GM21447 (cell line): ENCODE data around the gene TACR2.

Source experiments
- ATAC-seq: cut with Tn5 transposase; IDR thresholded peaks from one replicate; pipeline ENCODE4 v1.9.1; 2021; ENCODE audit not compliant: unreplicated experiment

TACR2 gene

GRCh38 chr10:69377191-69377590, 39.5 kb downstream of the TACR2 start:
- no peak for ATAC-seq

GRCh38 chr10:69376662-69377061, 40.1 kb downstream of the TACR2 start:
- no peak for ATAC-seq

- no peak for ATAC-seq
These were observed 41.2 kb downstream of the TACR2 start for GRCh38 chr10:69375307-69376151.

- no peak for ATAC-seq
These were observed 41.8 kb downstream of the TACR2 start for GRCh38 chr10:69374931-69375306.

GRCh38 chr10:69374242-69374641, 42.5 kb downstream of the TACR2 start:
- ATAC-seq, result no peak

- no peak for ATAC-seq
These were observed 44.4 kb downstream of the TACR2 start for GRCh38 chr10:69372126-69372980.

- no peak for ATAC-seq
These were observed 49.2 kb downstream of the TACR2 start for GRCh38 chr10:69367469-69367868.

GRCh38 chr10:69366738-69367137, 50.0 kb downstream of the TACR2 start:
- ATAC-seq, result no peak

- ATAC-seq, result no peak
These were observed 52.3 kb downstream of the TACR2 start for GRCh38 chr10:69364232-69364940.

- no peak for ATAC-seq
These were observed 53.1 kb downstream of the TACR2 start for GRCh38 chr10:69363666-69364065.

- no peak for ATAC-seq
These were observed 54.2 kb downstream of the TACR2 start for GRCh38 chr10:69362471-69362954.

- ATAC-seq, result no peak
These were observed 55.5 kb downstream of the TACR2 start for GRCh38 chr10:69361303-69361614.

- ATAC-seq, result no peak
These were observed 56.0 kb downstream of the TACR2 start for GRCh38 chr10:69360485-69361302.

- ATAC-seq, result no peak
These were observed 57.1 kb downstream of the TACR2 start for GRCh38 chr10:69359594-69359993.

- no peak for ATAC-seq
These were observed 57.6 kb downstream of the TACR2 start for GRCh38 chr10:69359148-69359547.

GRCh38 chr10:69358148-69358795, 58.4 kb downstream of the TACR2 start:
- no peak for ATAC-seq

GRCh38 chr10:69356187-69356586, 60.5 kb downstream of the TACR2 start:
- ATAC-seq, result no peak

- no peak for ATAC-seq
These were observed 62.6 kb downstream of the TACR2 start for GRCh38 chr10:69353977-69354635.
